Stimulated activated CD4-positive, alpha-beta T cell treated with anti-CD3 and anti-CD28 coated beads, Interleukin-2, amount 100 ng/mL, for 4 hours (primary cell): Measurements from ENCODE around the gene MCRIP2.
"Not testable (repeated sequence)": the region's sequence is repeated elsewhere in the genome, so short reads cannot be mapped to it uniquely, and the experiment has no call there.

Experiments
- DNase-seq: peaks from one replicate; pipeline ENCODE4 v3.0.0-alpha.2; 2020; ENCODE audit warnings: low read depth

The MCRIP2 gene

GRCh38 chr16:681746-682427, 40.3 kb downstream of the MCRIP2 start:
- DNase-seq = no peak

GRCh38 chr16:682493-683395, 41.1 kb downstream of the MCRIP2 start:
- no peak for DNase-seq

GRCh38 chr16:683396-684070, 41.9 kb downstream of the MCRIP2 start:
- no peak for DNase-seq

GRCh38 chr16:684071-684794, 42.6 kb downstream of the MCRIP2 start, which contains the start of gene JMJD8:
Gene JMJD8 (minus strand): TSS chr16:684334. CDS start chr16:684319, 15 bp downstream.
- peak; percentile 95 for DNase-seq

GRCh38 chr16:684961-685696, 43.5 kb downstream of the MCRIP2 start:
- DNase-seq = no peak

- DNase-seq = no peak
These were observed 44.3 kb downstream of the MCRIP2 start for GRCh38 chr16:685967-686366.

- no peak for DNase-seq
These were observed 45.0 kb downstream of the MCRIP2 start for GRCh38 chr16:686459-687260.

GRCh38 chr16:687499-687898, 45.9 kb downstream of the MCRIP2 start:
- DNase-seq = no peak

GRCh38 chr16:689175-689897, 47.7 kb downstream of the MCRIP2 start:
- DNase-seq = no peak

GRCh38 chr16:691242-691641, 49.6 kb downstream of the MCRIP2 start:
- not testable (repeated sequence) for DNase-seq

- no peak for DNase-seq
These were observed 50.9 kb downstream of the MCRIP2 start for GRCh38 chr16:692356-693108.

- no peak for DNase-seq
These were observed 51.7 kb downstream of the MCRIP2 start for GRCh38 chr16:693364-693763.

GRCh38 chr16:693766-694165, 52.1 kb downstream of the MCRIP2 start:
- DNase-seq = no peak

- no peak for DNase-seq
These were observed 52.7 kb downstream of the MCRIP2 start for GRCh38 chr16:694187-694862.

GRCh38 chr16:694863-695354, 53.3 kb downstream of the MCRIP2 start:
- no peak for DNase-seq

- DNase-seq = peak; percentile 59
These were observed 53.9 kb downstream of the MCRIP2 start for GRCh38 chr16:695355-696089.
